ENCODE results near the gene PRLHR. TPM values are rescaled to one million over a fixed set of nuclear protein-coding genes. Genes with fewer than 3 reads are reported as not detected.

The PRLHR gene
- not detected in 2 replicates for total RNA-seq

GRCh38 chr10:118595598-118596425, at the start of gene PRLHR:
Gene PRLHR, minus strand, starts transcription at chr10:118595648. Its CDS starts 404 bp downstream, at chr10:118595244.

Other genes starting within 250 kb of the PRLHR start
- 44.8 and 48.4 TPM in 2 replicates for gene CACUL1, start 159.3 kb upstream of the PRLHR start, total RNA-seq

Measured in thoracic aorta endothelial cell (primary cell).